ENCODE measurements around the gene ENOX2. TPM values are rescaled to one million over a fixed set of nuclear protein-coding genes. Genes with fewer than 3 reads are reported as not detected.
A peak's percentile ranks its signal among the peaks of the same experiment; 100 is the strongest.
"Not testable (repeated sequence)": the region's sequence is repeated elsewhere in the genome, so short reads cannot be mapped to it uniquely, and the experiment has no call there.

The ENOX2 gene
- polyA plus RNA-seq, 4 donors, result 5.7 to 17.4 (median 16.1) TPM

GRCh38 chrX:130714135-130714534 lies 188.9 kb downstream of the ENOX2 start:
- no peak for DNase-seq (ENCODE audit: low read depth in 4 of 4, low spot score in 2 of 4)

- not testable (repeated sequence) for DNase-seq (ENCODE audit: low read depth in 4 of 4, low spot score in 2 of 4)
Measured at GRCh38 chrX:130709178-130709577, 193.8 kb downstream of the ENOX2 start.

- DNase-seq (ENCODE audit: low read depth in 4 of 4, low spot score in 2 of 4), result no peak
Measured at GRCh38 chrX:130705591-130705990, 197.4 kb downstream of the ENOX2 start.

GRCh38 chrX:130704053-130705038 lies 198.7 kb downstream of the ENOX2 start:
- no peak for DNase-seq (ENCODE audit: low read depth in 4 of 4, low spot score in 2 of 4)

- peak in 1 of 4 donors; percentile 2 for DNase-seq (ENCODE audit: low read depth in 4 of 4, low spot score in 2 of 4)
Measured at GRCh38 chrX:130702867-130703707, 199.9 kb downstream of the ENOX2 start.

GRCh38 chrX:130700629-130701028 lies 202.4 kb downstream of the ENOX2 start:
- no peak for DNase-seq (ENCODE audit: low read depth in 4 of 4, low spot score in 2 of 4)

GRCh38 chrX:130699618-130700017 lies 203.4 kb downstream of the ENOX2 start:
- no peak for DNase-seq (ENCODE audit: low read depth in 4 of 4, low spot score in 2 of 4)

GRCh38 chrX:130696542-130696941 lies 206.5 kb downstream of the ENOX2 start:
- no peak for DNase-seq (ENCODE audit: low read depth in 4 of 4, low spot score in 2 of 4)

GRCh38 chrX:130695931-130696330 lies 207.1 kb downstream of the ENOX2 start:
- DNase-seq (ENCODE audit: low read depth in 4 of 4, low spot score in 2 of 4), result no peak

GRCh38 chrX:130694983-130695382 lies 208.0 kb downstream of the ENOX2 start:
- DNase-seq (ENCODE audit: low read depth in 4 of 4, low spot score in 2 of 4), result no peak

GRCh38 chrX:130691576-130691975 lies 211.4 kb downstream of the ENOX2 start:
- no peak for DNase-seq (ENCODE audit: low read depth in 4 of 4, low spot score in 2 of 4)

GRCh38 chrX:130688360-130688759 lies 214.6 kb downstream of the ENOX2 start:
- no peak for DNase-seq (ENCODE audit: low read depth in 4 of 4, low spot score in 2 of 4)

GRCh38 chrX:130682990-130683389 lies 220.0 kb downstream of the ENOX2 start:
- no peak for DNase-seq (ENCODE audit: low read depth in 4 of 4, low spot score in 2 of 4)

GRCh38 chrX:130680164-130681035 lies 222.6 kb downstream of the ENOX2 start:
- no peak for DNase-seq (ENCODE audit: low read depth in 4 of 4, low spot score in 2 of 4)

GRCh38 chrX:130676861-130677260 lies 226.1 kb downstream of the ENOX2 start:
- no peak for DNase-seq (ENCODE audit: low read depth in 4 of 4, low spot score in 2 of 4)

- DNase-seq (ENCODE audit: low read depth in 4 of 4, low spot score in 2 of 4), result no peak
Measured at GRCh38 chrX:130672214-130672613, 230.8 kb downstream of the ENOX2 start.

- DNase-seq (ENCODE audit: low read depth in 4 of 4, low spot score in 2 of 4), result no peak
Measured at GRCh38 chrX:130669233-130669632, 233.8 kb downstream of the ENOX2 start.

- no peak for DNase-seq (ENCODE audit: low read depth in 4 of 4, low spot score in 2 of 4)
Measured at GRCh38 chrX:130665263-130665662, 237.7 kb downstream of the ENOX2 start.

GRCh38 chrX:130658310-130658709 lies 244.7 kb downstream of the ENOX2 start:
- DNase-seq (ENCODE audit: low read depth in 4 of 4, low spot score in 2 of 4), result no peak

GRCh38 chrX:130654409-130654950 lies 248.5 kb downstream of the ENOX2 start:
- no peak for DNase-seq (ENCODE audit: low read depth in 4 of 4, low spot score in 2 of 4)

All from left renal cortex interstitium (tissue), 4 donors.